EL (cell line): ENCODE results near the gene PFDN1.

ENCODE experiments used
- DNase-seq: peaks from one replicate; pipeline ENCODE4 v3.0.0-alpha.2; 2016

Gene PFDN1

DNA sequence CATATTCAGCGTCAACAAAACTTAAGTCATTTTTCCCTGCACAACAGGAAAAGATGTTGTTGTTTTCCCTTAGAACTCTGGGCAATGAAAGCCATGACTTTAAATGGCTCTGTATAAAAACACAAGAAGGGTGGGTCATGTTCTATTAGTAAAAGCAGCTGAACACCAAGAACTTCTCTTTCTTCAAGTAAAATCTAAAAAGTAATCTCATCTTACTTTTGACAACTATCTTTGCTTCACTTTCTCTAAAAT lies 9.1 kb downstream of the PFDN1 start:
- no peak for DNase-seq

DNA sequence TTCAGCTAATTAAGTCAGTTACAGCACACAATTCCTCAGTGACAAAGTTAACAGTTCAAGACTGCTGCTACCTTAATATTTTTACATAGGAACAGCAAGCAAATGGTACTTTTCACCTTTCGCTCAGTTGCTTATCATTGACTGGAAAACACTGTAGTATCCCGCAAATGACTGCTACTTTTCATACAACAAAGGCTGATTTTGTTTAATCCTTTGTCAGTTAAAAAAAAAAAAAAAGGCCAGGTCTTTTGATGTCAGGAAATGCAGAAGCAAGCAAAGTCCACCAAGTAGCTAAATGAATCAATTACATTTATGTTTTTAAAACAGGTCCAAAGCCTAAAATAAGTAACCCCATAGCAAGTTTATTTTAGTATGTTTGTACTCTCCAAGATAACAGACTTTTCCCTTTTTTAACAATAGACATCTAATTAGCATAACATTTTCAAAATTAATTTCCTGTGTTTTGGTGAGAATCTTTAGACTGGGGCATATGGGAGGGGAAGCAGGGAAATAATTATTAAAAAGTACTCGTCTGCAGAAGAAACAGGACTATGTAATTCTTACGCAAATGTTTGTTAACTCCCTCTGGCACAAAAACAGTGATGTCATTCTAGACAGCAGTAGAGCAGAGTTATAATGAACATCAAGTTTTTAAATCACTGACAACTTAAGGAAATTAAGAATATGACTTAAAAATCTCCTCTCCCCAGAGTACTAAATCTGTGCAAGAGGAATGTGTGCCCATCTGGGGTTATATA lies 9.6 kb downstream of the PFDN1 start:
- DNase-seq: peak; percentile 41

GRCh38 chr5:140292212-140293036 lies 10.5 kb downstream of the PFDN1 start:
- peak; percentile 53 for DNase-seq

DNA sequence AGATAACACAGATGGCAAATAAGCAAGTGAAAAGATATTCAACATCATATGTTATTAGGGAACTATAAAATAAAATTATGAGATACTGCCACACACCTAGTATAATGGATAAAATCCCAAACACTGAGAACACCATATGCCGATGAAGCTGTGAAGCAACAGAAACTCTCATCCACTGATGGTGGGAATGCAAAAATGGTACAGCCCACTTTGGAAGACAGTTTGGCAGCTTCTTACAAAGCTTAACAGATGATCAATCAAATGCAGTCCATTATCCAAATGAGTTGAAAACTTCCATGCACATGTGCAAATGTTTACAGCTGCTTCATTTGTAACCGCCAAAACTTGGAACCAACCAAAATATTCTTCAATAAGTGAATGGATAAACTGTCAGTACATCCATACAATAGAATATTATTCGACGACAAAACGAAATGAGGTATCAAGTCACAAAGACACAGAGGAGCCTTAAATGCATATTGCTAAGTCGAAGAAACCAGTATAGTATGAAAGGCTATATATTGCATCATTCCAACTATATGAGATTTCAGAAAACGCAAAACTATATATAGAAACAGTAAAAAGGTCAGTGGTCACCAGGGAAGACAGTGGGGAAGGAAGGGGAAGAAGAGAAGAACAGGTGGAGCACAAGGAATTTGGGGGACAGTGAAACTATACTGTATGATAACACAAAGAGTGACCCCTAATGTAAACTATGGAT lies 14.9 kb downstream of the PFDN1 start:
- DNase-seq: no peak

- DNase-seq: no peak
Observed at GRCh38 chr5:140286424-140286823, 16.5 kb downstream of the PFDN1 start.

DNA sequence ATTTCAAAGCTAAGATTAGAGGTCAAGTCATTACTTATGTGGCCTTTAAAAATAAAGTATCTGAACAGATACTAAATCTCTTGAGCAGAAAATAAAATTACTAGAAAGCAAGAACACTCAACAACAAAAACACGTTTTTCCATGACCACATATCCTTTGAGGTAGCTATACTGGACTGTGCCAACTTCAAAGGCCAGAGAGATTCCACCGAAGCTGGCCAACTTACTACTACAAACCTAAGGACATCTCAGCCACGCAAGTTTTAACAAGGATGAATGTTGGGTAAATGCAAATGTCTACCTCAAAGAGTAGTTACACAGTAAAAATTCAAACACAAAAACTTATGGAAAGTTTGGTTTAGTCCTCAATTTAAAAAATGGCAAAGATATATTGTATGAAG lies 18.9 kb downstream of the PFDN1 start:
- DNase-seq: no peak

DNA sequence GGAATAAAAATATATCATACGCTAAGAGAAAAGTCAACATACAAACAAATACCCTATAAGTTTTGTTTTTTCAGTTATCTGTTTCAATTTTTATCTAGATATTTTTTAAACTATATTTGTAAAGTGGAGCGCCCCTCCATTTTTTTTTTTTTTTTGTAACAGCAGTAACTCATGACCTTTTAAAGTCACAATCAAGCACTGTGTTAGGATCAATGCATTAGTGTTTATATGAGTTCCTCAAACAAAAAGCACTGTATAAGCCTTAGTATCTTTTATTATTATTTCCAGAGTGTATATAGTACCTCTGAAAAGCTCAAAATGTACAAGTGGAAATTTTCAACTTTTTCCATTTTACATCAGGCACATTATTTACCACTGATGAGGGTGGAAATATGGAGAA lies 20.6 kb downstream of the PFDN1 start:
- no peak for DNase-seq

- no peak for DNase-seq
Observed at GRCh38 chr5:140275837-140276236, 27.1 kb downstream of the PFDN1 start.

GRCh38 chr5:140273401-140273877 lies 29.5 kb downstream of the PFDN1 start:
- DNase-seq: no peak

GRCh38 chr5:140270008-140270407 lies 32.9 kb downstream of the PFDN1 start:
- no peak for DNase-seq

DNA sequence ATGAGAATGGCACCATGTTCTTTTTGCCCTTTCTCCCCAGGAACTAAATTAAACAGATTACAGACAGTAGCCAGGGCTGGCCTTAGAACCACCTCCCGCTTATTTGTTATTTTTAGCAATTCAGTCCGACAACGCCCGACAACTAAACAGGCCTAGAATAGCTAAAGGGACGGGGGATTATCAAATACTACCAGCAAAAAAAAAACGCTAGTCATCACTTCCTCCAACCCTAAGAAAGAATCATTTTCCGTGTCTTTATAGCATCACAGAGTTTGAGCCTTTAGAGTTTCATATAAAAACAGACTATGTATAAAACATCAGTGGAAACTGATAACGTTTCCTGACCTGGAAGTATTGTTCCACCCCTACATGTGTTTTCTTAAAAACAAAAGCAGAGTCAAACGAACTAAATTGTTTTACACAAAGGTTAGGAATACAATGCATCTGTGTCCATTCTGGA lies 35.3 kb downstream of the PFDN1 start:
- DNase-seq: no peak

- DNase-seq: no peak
Observed at GRCh38 chr5:140267201-140267540, 35.7 kb downstream of the PFDN1 start.

GRCh38 chr5:140266471-140267200 lies 36.3 kb downstream of the PFDN1 start:
- no peak for DNase-seq

DNA sequence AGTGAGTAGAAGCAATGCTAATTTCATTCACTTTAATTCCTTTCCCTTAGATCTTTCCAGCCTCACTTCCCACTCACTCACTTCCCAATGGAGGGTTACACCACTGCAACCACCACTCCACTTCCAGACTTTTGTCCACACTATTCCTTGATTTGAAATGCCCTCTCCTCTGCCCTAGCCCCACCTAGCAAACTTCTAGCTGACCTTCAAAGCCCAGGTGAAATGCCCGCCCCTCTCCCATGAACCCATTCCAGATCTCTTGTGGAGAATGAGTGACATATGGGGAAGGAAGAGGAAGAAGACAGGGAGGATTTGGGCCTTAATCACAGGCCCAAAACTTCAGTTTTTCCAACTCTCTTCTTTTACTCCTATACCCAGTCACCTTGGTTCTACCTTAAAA lies 37.1 kb downstream of the PFDN1 start:
- no peak for DNase-seq

GRCh38 chr5:140262839-140263238 lies 40.1 kb downstream of the PFDN1 start:
- DNase-seq: no peak

DNA sequence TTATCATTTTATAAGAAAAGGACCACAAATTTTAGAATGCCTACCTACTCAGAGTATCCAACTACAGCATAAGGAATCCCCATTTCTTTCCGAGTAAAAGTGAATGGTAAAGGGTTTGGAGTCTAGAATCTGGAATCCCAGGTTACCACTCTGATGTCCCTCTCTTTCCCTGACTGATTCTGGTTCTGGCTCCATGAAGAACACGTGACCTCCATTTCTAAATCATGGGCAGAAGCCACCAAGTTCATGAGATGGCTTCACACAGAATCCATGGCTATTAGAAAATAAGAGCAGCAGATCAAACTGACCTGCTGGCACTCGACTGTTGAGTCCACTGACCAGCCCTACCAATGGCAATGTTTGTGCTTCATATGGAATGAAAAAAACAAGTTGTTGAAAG lies 40.7 kb downstream of the PFDN1 start:
- no peak for DNase-seq

DNA sequence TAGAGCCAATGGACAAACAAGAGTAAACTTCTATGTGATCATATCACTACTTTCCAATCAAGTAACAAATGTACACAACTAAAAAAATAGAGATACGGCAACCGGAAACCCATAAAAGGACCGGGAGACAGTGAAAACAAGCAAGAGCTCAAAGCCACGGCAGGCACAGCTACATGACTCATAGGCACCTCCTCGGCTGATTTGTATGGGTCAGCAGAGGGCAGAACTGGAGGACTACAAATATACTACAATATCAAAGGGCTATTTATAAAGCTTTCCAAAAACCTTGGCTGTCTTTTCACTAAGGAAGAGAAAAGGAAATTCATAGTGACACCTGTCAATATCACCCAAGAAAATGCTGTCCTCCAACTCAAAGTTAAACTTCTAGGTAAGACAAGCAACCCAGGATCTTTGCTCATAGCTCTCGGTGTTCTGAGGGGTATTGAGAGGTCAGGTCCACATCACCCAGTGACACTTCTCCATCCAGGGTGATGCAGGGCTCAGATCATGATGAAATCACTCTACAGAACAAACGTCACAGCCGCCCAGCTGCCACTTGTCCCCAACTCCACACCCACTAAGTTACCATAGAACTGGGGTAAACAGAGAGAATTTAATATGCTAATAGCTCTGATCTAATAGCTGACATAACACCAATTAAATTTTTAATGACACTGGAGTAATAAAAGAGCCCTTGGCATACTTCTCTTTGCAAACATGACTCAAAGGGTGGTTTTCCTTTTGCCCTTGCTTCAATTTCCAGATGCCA lies 41.3 kb downstream of the PFDN1 start:
- peak; percentile 92 for DNase-seq

DNA sequence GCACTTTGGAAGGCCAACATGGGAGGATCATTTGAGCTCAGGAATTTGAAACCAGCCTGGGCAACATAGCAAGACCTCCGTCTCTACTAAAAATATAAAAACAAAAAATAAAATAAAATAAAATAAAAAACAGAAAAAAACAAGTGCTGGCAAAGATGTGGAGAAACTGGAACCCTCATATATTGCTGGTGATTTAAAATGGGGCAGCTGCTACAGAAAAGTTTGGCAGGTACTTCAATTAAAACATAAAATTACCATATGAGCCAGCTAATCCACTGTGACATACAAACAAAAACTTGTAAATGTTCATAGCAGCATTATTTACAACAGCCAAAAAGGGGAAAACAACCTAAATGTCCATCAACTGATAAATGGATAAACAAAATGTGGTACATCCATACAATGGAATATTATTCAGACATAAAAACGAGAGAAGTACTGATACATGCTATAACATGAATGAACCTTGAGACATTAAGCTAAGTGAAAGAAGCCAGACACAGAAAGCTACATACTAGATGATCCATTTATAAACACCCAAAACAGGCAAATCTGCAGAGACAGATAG lies 42.7 kb downstream of the PFDN1 start:
- DNase-seq: no peak

DNA sequence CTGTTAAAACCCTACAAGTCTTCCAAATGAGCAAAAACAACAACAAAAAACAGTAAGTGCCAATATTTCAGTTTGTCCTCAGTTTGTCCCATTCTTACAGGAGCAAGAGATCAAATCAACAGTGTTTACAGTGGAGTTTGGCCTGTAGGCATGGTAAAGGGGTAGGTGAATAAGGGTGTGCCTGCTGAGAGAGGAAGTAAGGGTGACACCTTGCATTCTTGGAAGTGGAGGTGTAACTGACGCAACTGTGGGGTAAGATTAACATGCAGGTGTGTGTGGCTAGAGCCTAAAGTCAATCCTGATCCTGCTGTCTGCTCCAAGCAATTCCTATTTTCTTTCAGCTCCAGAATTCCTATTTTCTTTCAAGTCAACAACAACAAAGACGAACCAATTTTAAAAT lies 43.4 kb downstream of the PFDN1 start:
- no peak for DNase-seq

GRCh38 chr5:140258873-140259272 lies 44.0 kb downstream of the PFDN1 start:
- no peak for DNase-seq

DNA sequence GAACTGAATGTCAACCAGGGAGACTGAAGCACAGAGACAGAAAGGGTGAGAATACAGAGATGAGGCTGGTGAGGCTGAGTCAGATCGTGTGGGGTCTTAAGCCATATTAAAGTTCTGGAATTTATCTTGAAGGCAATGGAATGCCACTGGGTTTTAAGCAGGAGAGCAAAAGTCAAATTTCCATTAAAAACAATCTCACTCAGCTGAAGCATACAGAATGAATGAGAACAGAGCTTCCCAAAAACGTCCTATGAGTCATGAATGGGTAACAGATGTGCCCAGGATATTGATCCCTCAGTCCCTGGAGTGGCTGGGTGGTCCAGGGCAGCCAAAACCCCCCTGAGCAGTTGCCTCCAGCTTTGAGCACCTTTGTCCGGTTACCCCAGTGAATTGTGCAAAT lies 44.9 kb downstream of the PFDN1 start:
- peak; percentile 85 for DNase-seq

- no peak for DNase-seq
Observed at GRCh38 chr5:140256726-140257125, 46.2 kb downstream of the PFDN1 start.
